HG03442 (cell line): ENCODE data around the gene FA2H.
A peak's percentile ranks its signal among the peaks of the same experiment; 100 is the strongest.
"Not testable (repeated sequence)": the region's sequence is repeated elsewhere in the genome, so short reads cannot be mapped to it uniquely, and the experiment has no call there.

Source experiments
- ATAC-seq: cut with Tn5 transposase; IDR thresholded peaks from one replicate; pipeline ENCODE4 v1.9.1; 2021; ENCODE audit warnings: mild to moderate bottlenecking, moderate library complexity; ENCODE audit not compliant: unreplicated experiment

FA2H gene, protein sequence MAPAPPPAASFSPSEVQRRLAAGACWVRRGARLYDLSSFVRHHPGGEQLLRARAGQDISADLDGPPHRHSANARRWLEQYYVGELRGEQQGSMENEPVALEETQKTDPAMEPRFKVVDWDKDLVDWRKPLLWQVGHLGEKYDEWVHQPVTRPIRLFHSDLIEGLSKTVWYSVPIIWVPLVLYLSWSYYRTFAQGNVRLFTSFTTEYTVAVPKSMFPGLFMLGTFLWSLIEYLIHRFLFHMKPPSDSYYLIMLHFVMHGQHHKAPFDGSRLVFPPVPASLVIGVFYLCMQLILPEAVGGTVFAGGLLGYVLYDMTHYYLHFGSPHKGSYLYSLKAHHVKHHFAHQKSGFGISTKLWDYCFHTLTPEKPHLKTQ

DNA sequence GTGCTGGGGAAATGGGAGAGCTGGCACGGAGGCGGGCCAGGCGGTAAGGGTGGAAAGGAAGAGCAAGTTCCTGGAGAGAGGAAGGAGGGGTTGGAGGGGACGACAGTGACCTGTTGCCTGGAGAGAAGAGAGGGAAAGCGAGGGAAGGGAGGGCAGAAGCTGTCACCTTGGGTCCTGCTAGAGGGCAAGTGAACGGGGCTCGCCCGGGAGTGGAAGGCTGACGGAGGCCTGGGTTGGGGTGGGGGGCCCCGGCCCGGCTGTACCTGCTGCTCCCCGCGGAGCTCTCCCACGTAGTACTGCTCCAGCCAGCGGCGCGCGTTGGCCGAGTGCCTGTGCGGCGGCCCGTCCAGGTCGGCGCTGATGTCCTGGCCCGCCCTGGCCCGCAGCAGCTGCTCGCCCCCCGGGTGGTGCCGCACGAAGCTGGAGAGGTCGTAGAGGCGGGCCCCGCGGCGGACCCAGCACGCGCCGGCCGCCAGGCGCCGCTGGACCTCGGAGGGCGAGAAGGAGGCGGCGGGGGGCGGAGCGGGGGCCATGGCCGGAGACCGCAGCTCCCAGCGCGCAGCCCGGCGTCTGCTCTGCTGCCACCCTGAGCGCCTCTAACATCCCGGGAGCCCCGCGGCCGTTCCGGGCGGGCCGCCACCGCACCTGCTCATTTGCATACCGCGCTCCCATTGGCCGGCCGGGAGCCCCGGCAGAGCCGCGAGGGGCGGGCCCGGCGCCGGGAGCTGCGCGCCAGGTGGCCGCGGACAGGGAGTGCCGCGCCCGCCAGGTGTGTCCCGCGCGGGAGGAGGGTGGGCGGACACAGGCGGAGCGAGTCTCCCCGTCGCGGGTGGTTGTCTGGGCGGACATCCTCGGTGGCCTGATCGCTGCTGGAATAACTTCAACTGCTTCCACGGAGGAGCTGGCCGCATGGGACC lies at the start of gene FA2H:
TSS of gene FA2H (minus strand) at position 598 of the 917 bp plus-strand sequence. CDS start at position 533, 65 bp downstream.
- peak; percentile 74 for ATAC-seq

DNA sequence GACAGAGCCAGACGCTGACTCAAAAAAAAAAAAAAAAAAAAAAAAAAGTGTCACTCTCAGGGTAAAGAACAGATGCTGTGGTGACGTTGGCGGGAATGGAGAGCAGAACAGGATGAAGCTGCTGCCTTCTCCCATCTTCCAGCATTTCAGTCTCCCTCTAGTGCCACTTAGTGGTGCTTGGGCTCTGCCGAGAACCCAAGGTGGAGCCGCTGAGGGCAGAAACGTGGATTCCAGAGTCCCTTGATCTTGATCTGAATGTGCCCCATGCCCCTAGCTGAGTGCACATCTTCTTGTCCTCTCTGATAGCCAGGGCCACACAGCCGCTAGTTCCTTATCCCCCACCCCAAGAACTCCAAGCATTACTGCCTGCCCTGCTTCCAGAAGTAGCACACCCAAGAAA lies 43.2 kb upstream of the FA2H start:
- ATAC-seq = no peak

- ATAC-seq = peak; percentile 97
Observed at GRCh38 chr16:74813109-74813641, 38.6 kb upstream of the FA2H start.

- ATAC-seq = no peak
Observed at GRCh38 chr16:74811911-74812310, 37.3 kb upstream of the FA2H start.

DNA sequence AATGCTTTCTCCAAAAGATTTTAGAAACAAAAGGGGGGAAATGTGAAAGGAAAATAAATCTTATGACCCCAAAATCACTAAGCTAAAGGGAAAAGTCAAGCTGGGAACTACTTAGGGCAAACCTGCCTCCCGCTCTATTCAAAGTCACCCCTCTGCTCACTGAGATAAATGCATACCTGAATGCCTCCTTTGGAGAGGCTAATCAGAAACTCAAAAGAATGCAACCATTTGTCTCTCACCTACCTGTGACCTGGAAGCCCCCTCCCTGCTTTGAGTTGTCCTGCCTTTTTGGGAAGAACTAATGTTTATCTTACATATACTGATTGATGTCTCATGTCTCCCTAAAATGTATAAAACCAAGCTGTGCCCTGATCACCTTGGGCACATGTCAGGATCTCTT lies 36.6 kb upstream of the FA2H start:
- not testable (repeated sequence) for ATAC-seq

- no peak for ATAC-seq
Observed at GRCh38 chr16:74807052-74807646, 32.5 kb upstream of the FA2H start.

DNA sequence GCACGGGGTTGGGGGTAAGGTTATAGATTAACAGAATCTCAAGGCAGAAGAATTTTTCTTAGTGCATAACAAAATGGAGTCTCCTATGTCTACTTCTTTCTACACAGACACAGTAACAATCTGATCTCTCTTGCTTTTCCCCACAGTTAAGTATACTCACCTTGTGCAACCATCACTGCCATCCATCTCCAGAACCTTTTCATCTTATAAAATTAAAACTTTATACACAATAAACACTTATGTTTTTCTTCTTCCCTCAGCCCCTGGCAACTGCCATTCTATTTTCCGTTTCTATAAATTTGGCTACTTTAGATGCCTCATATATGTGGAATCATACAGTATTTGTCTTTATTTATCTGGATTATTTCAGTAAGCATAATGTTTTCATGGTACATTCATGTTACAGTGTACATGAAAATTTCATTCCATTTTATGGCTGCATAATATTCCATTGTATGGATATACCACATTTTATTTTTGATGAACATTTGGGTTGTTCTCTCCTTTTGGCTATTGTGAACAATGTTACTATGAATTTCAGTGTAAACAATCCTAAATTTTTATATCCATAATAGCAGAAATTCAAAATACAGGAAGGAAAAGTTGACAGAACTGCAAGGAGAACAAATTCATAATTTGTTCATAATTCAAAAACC lies 25.7 kb upstream of the FA2H start:
- ATAC-seq = no peak

GRCh38 chr16:74797414-74797813 lies 22.8 kb upstream of the FA2H start:
- no peak for ATAC-seq

- no peak for ATAC-seq
Observed at GRCh38 chr16:74795104-74795503, 20.5 kb upstream of the FA2H start.

- ATAC-seq = no peak
Observed at GRCh38 chr16:74794668-74795067, 20.0 kb upstream of the FA2H start.

DNA sequence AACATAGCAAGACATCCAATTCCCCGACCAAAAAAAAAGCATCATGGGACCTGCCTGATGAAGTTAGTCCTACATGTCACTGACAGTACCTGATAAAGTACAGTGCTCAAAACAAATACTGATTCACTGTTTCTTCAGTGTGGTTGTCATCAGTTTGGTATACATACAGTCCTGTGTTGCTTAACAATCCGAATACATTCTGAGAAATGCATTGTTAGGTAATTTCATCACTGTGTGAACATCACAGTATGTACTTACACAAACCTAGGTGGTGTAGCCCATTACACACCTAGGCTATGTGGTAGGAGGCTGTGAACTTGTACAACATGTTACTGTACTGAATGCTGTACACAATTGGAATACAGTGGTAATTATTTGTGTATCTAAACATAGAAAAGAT lies 19.0 kb upstream of the FA2H start:
- ATAC-seq = no peak

GRCh38 chr16:74792225-74792624 lies 17.6 kb upstream of the FA2H start:
- no peak for ATAC-seq

- not testable (repeated sequence) for ATAC-seq
Observed at GRCh38 chr16:74791749-74792148, 17.1 kb upstream of the FA2H start.

- no peak for ATAC-seq
Observed at GRCh38 chr16:74788108-74788507, 13.5 kb upstream of the FA2H start.

GRCh38 chr16:74785031-74785430 lies 10.4 kb upstream of the FA2H start:
- ATAC-seq = no peak

DNA sequence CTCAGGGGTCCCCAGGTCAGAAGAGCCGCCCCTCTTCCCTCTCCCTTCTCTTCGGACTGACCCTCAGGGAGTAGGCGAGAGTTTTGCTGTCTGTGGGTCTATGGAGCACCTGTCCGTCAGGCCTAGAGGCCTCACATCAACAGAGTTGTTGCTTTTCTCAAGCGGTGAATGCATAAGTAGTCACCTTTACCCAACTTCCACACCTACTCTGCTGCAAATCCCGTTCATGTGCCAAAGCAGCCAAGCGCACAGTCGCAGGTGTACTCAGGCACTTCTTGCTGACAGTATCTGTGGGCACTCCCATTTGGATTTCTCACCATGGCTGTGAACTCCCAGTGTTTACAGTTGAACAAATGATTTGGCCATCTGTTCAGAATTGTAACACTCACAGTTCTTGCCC lies 4.0 kb upstream of the FA2H start:
- no peak for ATAC-seq

DNA sequence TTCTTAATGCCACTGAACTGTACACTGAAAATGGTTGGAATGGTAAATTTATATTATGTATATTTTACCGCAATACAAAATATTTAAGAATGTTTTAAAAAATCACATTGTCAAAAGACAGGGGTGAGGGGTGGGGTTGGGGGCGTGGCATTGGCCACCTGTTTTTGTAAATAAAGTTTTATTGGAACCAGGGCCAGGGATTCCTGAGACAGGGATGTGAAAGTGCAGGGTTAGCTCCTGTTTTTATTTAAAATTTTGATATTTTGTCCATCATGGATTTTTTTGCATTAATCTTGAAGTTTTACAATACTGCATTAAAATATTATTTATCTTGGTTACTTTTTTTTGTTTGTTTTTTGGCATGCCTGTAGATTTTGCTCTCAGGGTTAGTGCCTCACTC lies 2.3 kb upstream of the FA2H start:
- no peak for ATAC-seq

GRCh38 chr16:74775255-74775654 lies 635 bp upstream of the FA2H start:
- ATAC-seq = no peak

GRCh38 chr16:74773446-74774222 lies 986 bp downstream of the FA2H start:
- no peak for ATAC-seq
